Measurements from ENCODE around the gene KMT2C. TPM values are rescaled to one million over a fixed set of nuclear protein-coding genes. Genes with fewer than 3 reads are reported as not detected.
"Not testable (repeated sequence)": the region's sequence is repeated elsewhere in the genome, so short reads cannot be mapped to it uniquely, and the experiment has no call there.

KMT2C gene
- total and polyA plus RNA-seq, 4 donors: 6.3 to 35.3 (median 19.3) TPM

DNA sequence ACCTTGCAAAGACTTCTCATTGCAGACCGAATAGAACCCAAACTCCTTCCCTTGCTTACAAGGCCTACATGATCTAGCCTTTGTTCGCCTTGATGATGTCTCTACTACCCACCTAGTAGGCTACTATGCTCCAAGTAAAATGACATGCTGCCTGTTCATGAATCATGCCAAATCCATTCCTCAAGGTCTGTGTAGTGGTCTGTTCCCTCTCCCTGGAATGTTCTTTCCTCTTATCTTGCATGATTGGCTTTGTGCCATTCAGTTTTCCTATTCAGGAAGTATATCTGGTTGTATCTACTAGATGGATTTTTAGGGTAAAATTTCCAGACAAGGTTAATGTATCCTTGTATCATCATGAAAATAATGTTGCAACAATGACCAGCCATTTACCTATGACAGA is 165.4 kb downstream of the KMT2C start:
- not testable (repeated sequence) for H3K27ac ChIP-seq (ENCODE audit: low read depth in 1 of 2, low read length in 2 of 2); H3K9ac ChIP-seq (ENCODE audit: low read depth in 1 of 2, low read length in 2 of 2); H3K4me1 ChIP-seq (ENCODE audit: control insufficient read depth in 4 of 4, insufficient read depth in 4 of 4, low read length in 3 of 4); DNase-seq (ENCODE audit: low spot score); H3K27me3 ChIP-seq (ENCODE audit: control insufficient read depth in 4 of 4, insufficient read depth in 4 of 4, low read length in 3 of 4); H3K9me3 ChIP-seq (ENCODE audit: control insufficient read depth in 4 of 4, low read length in 3 of 4); H3K4me3 ChIP-seq (ENCODE audit: low read depth in 1 of 3, low read length in 3 of 3); H3K36me3 ChIP-seq (ENCODE audit: control insufficient read depth in 4 of 4, insufficient read depth in 3 of 4, low read depth in 1 of 4, low read length in 3 of 4)
- 98% methylated on average over 2 of the region's 2 CpGs for WGBS

DNA sequence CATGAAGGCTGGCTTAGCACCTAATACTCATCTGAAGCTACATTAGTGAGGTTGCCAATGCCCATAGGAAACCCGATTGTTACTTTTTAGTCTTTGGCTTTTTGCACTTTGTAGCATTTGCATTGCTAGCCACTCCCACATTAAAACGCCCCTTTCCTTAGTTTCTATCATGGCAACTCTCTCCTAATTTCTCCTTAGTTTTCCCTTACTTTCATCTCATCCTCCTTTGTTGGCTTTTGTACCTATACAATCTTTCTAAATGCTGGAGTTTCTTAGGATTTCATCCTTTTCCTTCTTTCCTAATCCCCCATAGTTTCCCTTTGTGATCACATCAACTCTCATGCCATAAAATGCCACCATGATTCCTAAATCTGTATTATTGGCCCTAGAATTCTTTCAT is 168.9 kb downstream of the KMT2C start:
- not testable (repeated sequence) for H3K36me3 ChIP-seq (ENCODE audit: control insufficient read depth in 4 of 4, insufficient read depth in 3 of 4, low read depth in 1 of 4, low read length in 3 of 4); H3K27me3 ChIP-seq (ENCODE audit: control insufficient read depth in 4 of 4, insufficient read depth in 4 of 4, low read length in 3 of 4); H3K27ac ChIP-seq (ENCODE audit: low read depth in 1 of 2, low read length in 2 of 2); H3K4me1 ChIP-seq (ENCODE audit: control insufficient read depth in 4 of 4, insufficient read depth in 4 of 4, low read length in 3 of 4); H3K9ac ChIP-seq (ENCODE audit: low read depth in 1 of 2, low read length in 2 of 2); H3K4me3 ChIP-seq (ENCODE audit: low read depth in 1 of 3, low read length in 3 of 3); DNase-seq (ENCODE audit: low spot score); H3K9me3 ChIP-seq (ENCODE audit: control insufficient read depth in 4 of 4, low read length in 3 of 4)
- 81% methylated on average over 2 of the region's 2 CpGs for WGBS

DNA sequence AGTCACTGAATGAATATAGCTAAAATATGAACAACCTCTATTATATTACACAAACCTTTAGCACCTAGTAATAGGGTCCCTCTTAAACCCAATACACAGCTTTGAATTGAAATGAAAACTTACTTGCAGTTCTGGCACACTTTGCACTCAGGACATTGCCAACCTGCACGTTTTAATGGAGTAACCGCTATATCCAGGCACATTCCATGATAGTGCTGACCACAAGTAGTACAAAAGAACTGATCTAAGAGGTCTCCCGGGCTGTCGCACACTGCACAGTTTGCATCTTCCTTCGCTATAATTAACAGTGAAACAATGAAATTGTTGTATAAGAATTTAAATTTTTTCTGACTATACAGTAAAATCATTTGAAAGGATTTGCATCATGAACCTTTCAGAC is 170.9 kb downstream of the KMT2C start:
- WGBS: 61% methylated on average over 5 of the region's 5 CpGs
- not testable (repeated sequence) for H3K9me3 ChIP-seq (ENCODE audit: control insufficient read depth in 4 of 4, low read length in 3 of 4)

GRCh38 chr7:152262146-152262545 is 173.7 kb downstream of the KMT2C start:
- WGBS: 94% methylated on average over 8 of the region's 8 CpGs

More for the DNA sequence above, 170.9 kb downstream of the KMT2C start:
- H3K4me1 ChIP-seq (ENCODE audit: control insufficient read depth in 4 of 4, insufficient read depth in 4 of 4, low read length in 3 of 4); H3K4me3 ChIP-seq (ENCODE audit: low read depth in 1 of 3, low read length in 3 of 3); H3K36me3 ChIP-seq (ENCODE audit: control insufficient read depth in 4 of 4, insufficient read depth in 3 of 4, low read depth in 1 of 4, low read length in 3 of 4); H3K9ac ChIP-seq (ENCODE audit: low read depth in 1 of 2, low read length in 2 of 2); H3K27ac ChIP-seq (ENCODE audit: low read depth in 1 of 2, low read length in 2 of 2); H3K27me3 ChIP-seq (ENCODE audit: control insufficient read depth in 4 of 4, insufficient read depth in 4 of 4, low read length in 3 of 4); DNase-seq (ENCODE audit: low spot score): not testable (repeated sequence)

DNA sequence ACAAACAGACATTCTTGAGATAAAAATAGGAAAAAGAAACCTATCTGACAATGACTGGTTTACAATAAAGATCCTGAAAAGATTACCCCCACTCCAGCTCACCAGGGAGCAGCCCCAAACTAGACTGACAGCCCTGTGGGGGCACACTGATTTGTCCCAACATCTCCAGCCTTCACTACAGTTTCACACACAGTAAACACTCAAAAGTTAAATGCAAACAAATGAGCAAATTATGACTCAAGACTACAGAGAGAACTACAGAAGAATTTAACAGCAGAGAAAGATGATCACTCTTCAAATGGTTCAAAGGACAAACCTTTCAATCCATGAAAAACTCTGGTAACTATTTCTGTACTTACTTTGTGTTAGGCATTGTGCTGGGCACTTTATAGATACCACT is 176.2 kb downstream of the KMT2C start:
- not testable (repeated sequence) for H3K9ac ChIP-seq (ENCODE audit: low read depth in 1 of 2, low read length in 2 of 2); H3K4me1 ChIP-seq (ENCODE audit: control insufficient read depth in 4 of 4, insufficient read depth in 4 of 4, low read length in 3 of 4); H3K27ac ChIP-seq (ENCODE audit: low read depth in 1 of 2, low read length in 2 of 2); H3K27me3 ChIP-seq (ENCODE audit: control insufficient read depth in 4 of 4, insufficient read depth in 4 of 4, low read length in 3 of 4); DNase-seq (ENCODE audit: low spot score); H3K9me3 ChIP-seq (ENCODE audit: control insufficient read depth in 4 of 4, low read length in 3 of 4); H3K36me3 ChIP-seq (ENCODE audit: control insufficient read depth in 4 of 4, insufficient read depth in 3 of 4, low read depth in 1 of 4, low read length in 3 of 4); H3K4me3 ChIP-seq (ENCODE audit: low read depth in 1 of 3, low read length in 3 of 3)

More at GRCh38 chr7:152262146-152262545, 173.7 kb downstream of the KMT2C start:
- not testable (repeated sequence) for H3K4me1 ChIP-seq (ENCODE audit: control insufficient read depth in 4 of 4, insufficient read depth in 4 of 4, low read length in 3 of 4); H3K9ac ChIP-seq (ENCODE audit: low read depth in 1 of 2, low read length in 2 of 2); H3K27me3 ChIP-seq (ENCODE audit: control insufficient read depth in 4 of 4, insufficient read depth in 4 of 4, low read length in 3 of 4); H3K4me3 ChIP-seq (ENCODE audit: low read depth in 1 of 3, low read length in 3 of 3); H3K27ac ChIP-seq (ENCODE audit: low read depth in 1 of 2, low read length in 2 of 2); H3K36me3 ChIP-seq (ENCODE audit: control insufficient read depth in 4 of 4, insufficient read depth in 3 of 4, low read depth in 1 of 4, low read length in 3 of 4); H3K9me3 ChIP-seq (ENCODE audit: control insufficient read depth in 4 of 4, low read length in 3 of 4); DNase-seq (ENCODE audit: low spot score)

DNA sequence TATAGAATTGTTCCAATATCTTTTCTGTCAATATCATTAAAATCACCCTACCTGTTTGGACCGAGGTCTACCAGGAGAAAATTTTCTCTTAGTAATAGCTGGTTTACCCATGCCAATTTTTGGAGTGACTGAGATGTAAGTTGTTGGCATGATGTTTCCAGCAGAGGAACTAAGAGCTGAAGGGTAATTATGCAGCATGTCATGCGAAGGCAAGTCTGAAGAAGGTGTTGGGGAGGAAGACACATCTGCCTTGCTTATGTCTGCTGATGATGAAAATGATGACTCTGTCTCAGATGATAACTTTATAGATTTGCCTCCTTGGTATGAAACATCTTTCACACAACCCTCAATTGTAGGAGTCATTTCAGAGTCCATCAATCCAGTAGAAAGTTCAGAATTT is 188.0 kb downstream of the KMT2C start:
- H3K27ac ChIP-seq (ENCODE audit: low read depth in 1 of 2, low read length in 2 of 2); H3K9me3 ChIP-seq (ENCODE audit: control insufficient read depth in 4 of 4, low read length in 3 of 4); H3K4me1 ChIP-seq (ENCODE audit: control insufficient read depth in 4 of 4, insufficient read depth in 4 of 4, low read length in 3 of 4); H3K4me3 ChIP-seq (ENCODE audit: low read depth in 1 of 3, low read length in 3 of 3); H3K9ac ChIP-seq (ENCODE audit: low read depth in 1 of 2, low read length in 2 of 2); H3K27me3 ChIP-seq (ENCODE audit: control insufficient read depth in 4 of 4, insufficient read depth in 4 of 4, low read length in 3 of 4); DNase-seq (ENCODE audit: low spot score): not testable (repeated sequence)
- peaks cover 3 to 15% (median 10%) of the 10 kb centered on the region in 4 donors for H3K36me3 ChIP-seq (ENCODE audit: control insufficient read depth in 4 of 4, insufficient read depth in 3 of 4, low read depth in 1 of 4, low read length in 3 of 4)
- 76% methylated on average over 2 of the region's 2 CpGs for WGBS

GRCh38 chr7:152245417-152245816 is 190.4 kb downstream of the KMT2C start:
- H3K27ac ChIP-seq (ENCODE audit: low read depth in 1 of 2, low read length in 2 of 2); DNase-seq (ENCODE audit: low spot score); H3K4me1 ChIP-seq (ENCODE audit: control insufficient read depth in 4 of 4, insufficient read depth in 4 of 4, low read length in 3 of 4); H3K27me3 ChIP-seq (ENCODE audit: control insufficient read depth in 4 of 4, insufficient read depth in 4 of 4, low read length in 3 of 4); H3K36me3 ChIP-seq (ENCODE audit: control insufficient read depth in 4 of 4, insufficient read depth in 3 of 4, low read depth in 1 of 4, low read length in 3 of 4); H3K4me3 ChIP-seq (ENCODE audit: low read depth in 1 of 3, low read length in 3 of 3); H3K9ac ChIP-seq (ENCODE audit: low read depth in 1 of 2, low read length in 2 of 2); H3K9me3 ChIP-seq (ENCODE audit: control insufficient read depth in 4 of 4, low read length in 3 of 4): not testable (repeated sequence)
- 84% methylated on average over 2 of the region's 2 CpGs for WGBS

GRCh38 chr7:152243464-152243863 is 192.3 kb downstream of the KMT2C start:
- not testable (repeated sequence) for H3K36me3 ChIP-seq (ENCODE audit: control insufficient read depth in 4 of 4, insufficient read depth in 3 of 4, low read depth in 1 of 4, low read length in 3 of 4); DNase-seq (ENCODE audit: low spot score); H3K27me3 ChIP-seq (ENCODE audit: control insufficient read depth in 4 of 4, insufficient read depth in 4 of 4, low read length in 3 of 4); H3K27ac ChIP-seq (ENCODE audit: low read depth in 1 of 2, low read length in 2 of 2); H3K9ac ChIP-seq (ENCODE audit: low read depth in 1 of 2, low read length in 2 of 2); H3K4me1 ChIP-seq (ENCODE audit: control insufficient read depth in 4 of 4, insufficient read depth in 4 of 4, low read length in 3 of 4); H3K9me3 ChIP-seq (ENCODE audit: control insufficient read depth in 4 of 4, low read length in 3 of 4); H3K4me3 ChIP-seq (ENCODE audit: low read depth in 1 of 3, low read length in 3 of 3)
- 96% methylated on average over 11 of the region's 11 CpGs for WGBS

- H3K27ac ChIP-seq (ENCODE audit: low read depth in 1 of 2, low read length in 2 of 2); H3K27me3 ChIP-seq (ENCODE audit: control insufficient read depth in 4 of 4, insufficient read depth in 4 of 4, low read length in 3 of 4); DNase-seq (ENCODE audit: low spot score); H3K4me1 ChIP-seq (ENCODE audit: control insufficient read depth in 4 of 4, insufficient read depth in 4 of 4, low read length in 3 of 4); H3K9me3 ChIP-seq (ENCODE audit: control insufficient read depth in 4 of 4, low read length in 3 of 4); H3K4me3 ChIP-seq (ENCODE audit: low read depth in 1 of 3, low read length in 3 of 3); H3K9ac ChIP-seq (ENCODE audit: low read depth in 1 of 2, low read length in 2 of 2); H3K36me3 ChIP-seq (ENCODE audit: control insufficient read depth in 4 of 4, insufficient read depth in 3 of 4, low read depth in 1 of 4, low read length in 3 of 4): not testable (repeated sequence)
- 80% methylated on average over 8 of the region's 8 CpGs for WGBS
These were observed 194.5 kb downstream of the KMT2C start for GRCh38 chr7:152241301-152241700.

Measured in liver (tissue), 9 donors.